T47D (cell line): ENCODE measurements around the gene ENKD1.

ENCODE experiments used
- DNase-seq, 2 experiments: peaks; one replicate each; pipeline versions ENCODE4 v3.0.0 to v3.0.0-alpha.2; 2011 to 2012; ENCODE audit warnings: low read depth in 1 of 2, low spot score in 1 of 2
- JUND ChIP-seq: IDR thresholded peaks from 2 replicates; pipeline ENCODE4 v1.6.1; 2012; ENCODE audit warnings: low read depth
- in situ Hi-C: cut with HindIII; loops from 2 replicates; pipeline ENCODE4 v1.10.0; 2016; ENCODE audit warnings: low sequenced_read_pairs, low pct_unique_long_range_greater_than_20kb

The ENKD1 gene

GRCh38 chr16:67675999-67676398 is 9.4 kb upstream of the ENKD1 start:
- DNase-seq: no peak
- no peak for TF ChIP-seq JUND
- in situ Hi-C loops: no loop called here

GRCh38 chr16:67675579-67675935 is 9.0 kb upstream of the ENKD1 start:
- in situ Hi-C loops: no loop called here
- no peak for DNase-seq
- TF ChIP-seq JUND: no peak

- no peak for DNase-seq
- no peak for TF ChIP-seq JUND
- in situ Hi-C loops: no loop called here
Measured at GRCh38 chr16:67674851-67675578, 8.5 kb upstream of the ENKD1 start.

DNA sequence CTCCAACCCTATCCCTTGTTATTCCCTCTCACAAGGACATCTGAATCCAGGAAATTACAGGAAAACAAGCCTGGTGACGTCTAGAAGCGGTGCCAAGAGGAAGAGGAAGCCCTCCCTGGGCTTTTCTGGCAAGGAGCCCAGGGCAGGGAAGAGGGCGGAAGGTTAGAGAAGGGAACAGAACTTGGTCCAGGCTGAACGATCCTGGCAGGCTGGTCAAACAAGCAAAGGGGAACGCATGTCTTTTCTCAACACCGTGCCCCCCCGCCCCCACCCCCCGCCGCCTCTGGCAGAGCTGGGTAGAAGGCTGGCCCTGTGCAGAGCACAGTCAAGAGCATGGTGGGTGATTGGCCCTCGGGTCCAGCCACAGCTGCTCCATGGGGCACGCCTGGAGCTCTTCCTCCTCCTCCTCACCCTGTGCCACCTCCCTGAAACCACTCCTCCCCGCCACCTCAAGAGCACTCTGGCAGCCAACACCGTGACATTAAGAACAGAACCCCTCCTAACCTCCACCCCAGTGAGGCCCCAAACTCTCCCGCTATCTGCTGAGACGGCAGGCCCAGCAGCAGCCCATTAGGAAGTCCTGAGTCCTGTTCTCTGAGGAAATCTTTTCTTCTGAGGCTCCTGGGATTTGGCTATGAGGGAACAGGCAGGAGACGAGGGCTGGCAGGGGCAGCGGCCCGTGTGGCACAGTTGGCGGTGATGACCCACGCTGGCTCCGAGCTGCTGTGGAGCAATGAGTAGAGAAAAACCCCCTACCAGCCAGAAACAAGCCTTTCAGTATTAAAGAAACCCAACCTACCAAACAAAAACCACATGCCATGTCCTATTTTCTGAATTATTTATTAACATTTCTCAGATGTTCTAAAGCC is 7.4 kb upstream of the ENKD1 start:
- in situ Hi-C loops: no loop called here
- TF ChIP-seq JUND: no peak
- peak in 1 of 2 experiments; percentile 59 for DNase-seq

DNA sequence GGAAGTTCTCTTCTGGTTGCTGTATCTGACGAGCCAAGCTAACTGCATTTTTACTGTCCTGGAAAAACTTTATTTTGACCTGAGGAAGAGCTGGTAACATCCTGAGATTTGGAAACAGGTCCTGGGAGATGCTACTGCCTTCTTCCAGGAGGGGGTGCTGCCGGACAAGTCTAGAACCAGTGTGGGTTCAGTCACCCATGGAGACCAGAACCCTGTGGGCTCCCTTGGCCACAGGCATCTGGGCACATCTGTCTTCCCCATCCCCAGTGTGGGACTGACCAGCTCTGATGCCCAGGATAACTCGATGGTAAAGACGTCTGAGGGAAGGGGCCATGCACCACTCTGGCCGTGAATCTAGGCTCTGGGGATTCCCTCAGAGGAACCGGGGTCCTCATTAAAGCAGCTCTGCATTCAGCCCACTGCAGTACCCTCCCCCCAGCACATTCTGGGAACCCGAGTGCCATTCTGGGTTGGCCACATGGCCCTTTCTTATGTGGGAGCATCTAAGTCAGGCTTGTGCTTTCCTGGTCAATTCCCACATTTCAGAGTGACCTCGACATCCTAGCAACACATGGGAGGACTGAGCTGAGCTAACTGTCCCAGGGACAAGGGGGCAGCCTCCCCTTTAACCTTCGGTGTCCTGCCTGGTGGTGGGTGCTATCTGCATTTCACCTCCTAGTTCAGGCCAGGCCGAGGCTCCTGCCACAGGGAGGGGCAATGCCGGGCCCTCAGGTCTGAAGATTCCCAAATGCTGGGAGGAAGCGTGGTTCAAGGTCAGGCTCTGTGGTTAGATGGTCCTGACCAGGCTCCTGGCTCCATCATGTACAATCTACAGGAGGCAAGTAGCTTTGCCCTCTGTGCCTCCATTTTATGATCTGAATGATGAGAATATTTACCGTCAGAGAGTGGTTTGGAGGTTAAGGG is 6.5 kb upstream of the ENKD1 start:
- peak; percentile 78 to 84 for DNase-seq
- no peak for TF ChIP-seq JUND
- in situ Hi-C loops: no loop called here

DNA sequence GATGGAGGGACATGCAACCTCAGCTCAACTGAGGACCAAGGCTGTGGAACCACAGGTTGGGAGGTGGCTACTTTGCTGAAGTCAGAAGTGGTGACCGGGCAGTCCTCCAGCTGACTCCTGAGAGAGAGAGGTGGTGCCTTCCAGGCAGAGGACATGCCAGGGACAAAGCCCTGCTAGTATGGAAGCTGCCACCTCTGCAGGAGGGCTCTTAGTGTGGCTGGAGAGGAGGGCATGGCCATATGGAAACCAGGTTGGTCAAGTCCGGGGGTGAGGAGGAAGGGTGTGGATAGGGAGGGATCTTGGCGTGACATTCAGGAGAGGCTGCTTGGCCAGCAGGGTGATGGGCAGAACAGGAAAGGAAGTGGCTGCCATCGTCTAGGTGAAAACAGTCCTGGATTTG is 5.8 kb upstream of the ENKD1 start:
- in situ Hi-C loops: no loop called here
- TF ChIP-seq JUND: no peak
- DNase-seq: no peak

GRCh38 chr16:67669499-67670101 is 3.0 kb upstream of the ENKD1 start:
- no peak for DNase-seq
- no peak for TF ChIP-seq JUND
- in situ Hi-C loops: no loop called here

DNA sequence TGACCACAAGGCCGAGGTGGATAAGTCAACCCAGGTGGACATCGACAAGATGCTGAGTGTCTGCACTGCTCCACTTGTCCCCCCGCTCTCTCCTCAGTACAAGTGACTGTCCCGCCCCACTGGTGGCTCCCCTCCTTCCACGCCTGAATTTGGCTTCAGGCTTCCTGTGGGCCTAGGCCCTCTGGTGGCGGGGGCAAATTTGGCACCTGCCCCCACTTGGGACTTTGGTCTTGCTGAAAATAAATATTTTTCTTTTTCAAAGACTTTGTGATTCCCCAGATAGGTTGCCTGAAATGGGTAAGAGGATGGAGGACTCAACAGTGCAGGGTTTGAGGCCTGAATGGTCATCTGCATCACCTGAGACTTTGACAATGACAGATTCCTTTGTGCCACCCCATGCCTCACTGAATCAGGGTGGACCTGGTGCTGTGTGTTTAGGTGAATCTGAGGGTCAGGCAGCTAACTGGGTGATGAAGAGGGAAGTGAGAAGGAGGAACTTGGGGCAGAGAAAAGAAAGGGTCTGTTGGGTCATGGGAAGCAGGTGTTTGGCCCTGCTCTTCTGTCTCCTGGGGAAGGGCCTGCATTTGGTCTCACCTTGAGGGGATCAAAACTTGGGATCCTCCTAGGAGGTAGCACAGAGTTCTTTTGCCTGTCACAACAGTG is 2.1 kb upstream of the ENKD1 start:
- no peak for TF ChIP-seq JUND
- in situ Hi-C loops: no loop called here
- DNase-seq: no peak

GRCh38 chr16:67667817-67668494 is 1.4 kb upstream of the ENKD1 start:
- peak; percentile 97 to 98 for DNase-seq
- no peak for TF ChIP-seq JUND
- in situ Hi-C loops: no loop called here

DNA sequence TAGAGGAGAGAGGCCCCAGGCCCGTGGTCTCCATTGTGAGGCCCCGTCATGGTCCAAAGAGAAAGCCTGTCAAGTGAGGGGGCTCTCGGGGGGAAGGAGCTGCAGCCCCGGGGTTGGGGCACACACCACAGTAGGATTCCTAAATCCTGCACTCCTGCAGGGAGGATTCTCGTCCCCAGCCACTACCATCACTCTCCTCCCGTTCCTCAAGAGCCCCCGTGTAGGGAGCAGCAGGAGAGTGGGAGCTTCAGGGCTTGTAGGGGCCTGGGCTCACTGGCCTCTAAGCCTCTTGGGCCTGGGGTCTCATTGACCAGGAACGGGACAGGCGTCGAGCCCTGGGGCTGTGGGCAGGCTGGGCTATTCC is 885 bp upstream of the ENKD1 start:
- in situ Hi-C loops: no loop called here
- no peak for TF ChIP-seq JUND
- no peak for DNase-seq

DNA sequence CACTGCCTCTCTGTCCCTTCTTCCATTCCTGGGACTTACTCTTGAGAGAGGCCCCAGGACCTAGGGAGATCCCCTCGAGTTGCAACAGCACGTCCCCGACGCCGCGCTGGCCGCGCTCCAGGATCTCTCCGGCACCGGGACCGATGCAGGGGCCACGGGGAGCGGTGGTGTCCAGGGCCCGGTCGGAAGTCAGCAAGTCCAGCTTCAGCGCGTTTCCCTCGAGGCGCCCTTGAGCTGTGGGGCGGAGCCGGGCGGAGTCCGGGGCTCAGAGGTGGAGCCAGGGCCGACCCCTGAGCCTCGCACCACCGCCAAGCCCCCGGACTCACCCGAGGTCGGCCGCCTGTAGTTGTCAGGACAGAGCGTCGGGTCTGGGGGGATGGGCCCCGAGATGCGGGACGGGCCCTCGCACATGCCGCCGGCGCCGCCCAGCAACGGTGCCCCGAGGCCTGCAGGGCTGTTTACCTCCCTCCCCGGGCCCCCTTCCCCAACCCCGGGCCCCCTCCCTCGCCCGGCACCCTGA is 458 bp downstream of the ENKD1 start:
- no peak for TF ChIP-seq JUND
- DNase-seq: peak in 1 of 2 experiments; percentile 34
- in situ Hi-C loops: no loop called here

- no peak for TF ChIP-seq JUND
- in situ Hi-C loops: no loop called here
- DNase-seq: no peak
Measured at GRCh38 chr16:67665598-67665997, 952 bp downstream of the ENKD1 start.
